Epithelial cell of proximal tubule (primary cell): Measurements from ENCODE around the gene RAB8A. TPM values are rescaled to one million over a fixed set of nuclear protein-coding genes. Genes with fewer than 3 reads are reported as not detected.

Experiments
- DNase-seq: peaks from one replicate; pipeline ENCODE4 v3.0.0-alpha.2; 2011; ENCODE audit warnings: low read depth
- H3K4me3 ChIP-seq: 2 replicates; pipeline ENCODE4 v1.5.1; 2011; ENCODE audit warnings: low read depth, mild to moderate bottlenecking, low read length
- CTCF ChIP-seq: conservative IDR thresholded peaks from 2 replicates; pipeline ENCODE4 v1.5.1; 2012; ENCODE audit warnings: low read depth, mild to moderate bottlenecking, low read length
- total RNA-seq: library from RNA; depleted of rRNA; stranded (reverse); fragments of >200 nt; gene quantifications from 2 replicates; pipeline ENCODE4 v1.2.3, GENCODE V29; 2015

The RAB8A gene
- 62.4 and 103 TPM in 2 replicates for total RNA-seq

DNA sequence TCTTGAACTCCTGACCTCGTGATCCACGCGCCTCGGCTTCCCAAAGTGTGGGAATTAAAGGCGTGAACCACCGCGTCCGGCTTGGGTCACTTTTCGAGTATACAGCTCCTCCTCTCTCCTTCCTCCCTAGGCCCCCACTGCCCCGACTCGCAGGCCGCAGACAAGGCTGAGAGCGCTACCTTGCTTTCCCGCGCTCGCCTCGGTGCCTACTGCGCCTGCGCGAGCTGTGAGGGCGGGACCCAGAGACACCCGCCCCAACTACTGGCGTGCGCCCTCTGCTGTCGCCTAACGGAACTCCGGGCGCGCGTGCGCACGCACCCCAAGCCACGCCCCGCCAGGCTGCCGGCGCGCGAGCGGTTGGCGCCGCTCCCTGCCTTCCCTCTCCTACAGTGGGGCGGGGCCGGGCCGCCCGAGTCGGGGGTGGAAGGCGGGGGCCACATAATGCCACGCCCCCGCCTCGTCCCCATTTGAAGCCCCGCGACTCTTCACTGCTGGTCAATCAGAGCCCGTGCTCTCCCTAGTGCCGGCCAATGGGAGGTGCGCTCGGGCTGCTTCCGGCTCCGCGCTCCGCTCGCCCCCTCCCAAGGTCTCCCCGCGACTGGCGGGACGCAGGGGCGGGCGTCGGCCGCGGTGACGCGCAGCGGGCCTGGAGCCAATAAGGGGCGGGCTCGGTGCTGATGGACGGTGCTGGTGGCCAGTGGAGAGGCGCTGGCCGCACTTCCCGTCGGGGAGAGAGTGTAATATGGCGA, at the start of gene RAB8A:
Gene RAB8A (plus strand): TSS at position 730 of the 749 bp plus-strand sequence. CDS start 13 bp downstream, at position 743.
- peak; percentile 72 for TF ChIP-seq CTCF
- peak; percentile 71 for DNase-seq
- H3K4me3 ChIP-seq, result peak within 1 kb of the TSS; percentile 100

DNA sequence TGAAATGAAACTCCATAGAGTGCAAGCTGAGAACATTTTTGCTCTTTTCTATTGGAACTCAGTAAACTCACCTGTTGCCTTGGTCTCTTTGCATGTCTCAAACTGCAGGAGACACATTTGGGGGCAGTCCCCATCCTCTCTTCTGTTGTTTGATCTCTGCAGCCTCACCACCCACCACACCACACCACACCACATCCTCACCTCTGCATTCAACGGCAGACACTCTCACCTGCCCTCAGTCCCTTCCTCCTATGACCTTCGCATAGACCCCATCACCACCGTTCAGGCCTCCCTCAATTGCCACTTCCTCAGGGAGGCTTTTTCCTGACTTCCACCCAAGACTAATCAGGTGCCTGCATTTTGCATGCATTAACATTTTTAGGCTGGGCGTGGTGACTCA, 49.7 kb upstream of the RAB8A start:
- H3K4me3 ChIP-seq, result no peak overlapping the region

DNA sequence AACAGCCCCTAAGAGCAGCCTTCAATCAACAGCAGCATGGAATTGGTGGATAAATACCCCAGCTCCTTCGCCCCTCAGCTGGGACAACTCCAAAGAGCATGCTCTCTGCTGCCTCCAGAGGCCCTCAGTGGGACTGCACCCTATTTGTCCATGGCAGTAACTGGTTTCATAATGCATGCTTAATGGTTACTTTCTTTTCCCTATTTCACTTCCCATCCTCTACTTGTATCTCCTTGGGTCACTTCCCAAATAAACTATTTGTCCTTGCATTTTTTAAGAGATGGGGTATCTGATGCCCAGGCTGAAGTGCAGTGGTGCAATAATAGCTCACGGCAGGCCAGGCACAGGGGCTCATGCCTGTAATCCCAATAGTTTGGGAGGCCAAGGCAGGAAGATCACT, 48.9 kb upstream of the RAB8A start:
- no peak for DNase-seq
- peak; percentile 94 for TF ChIP-seq CTCF
- no peak overlapping the region for H3K4me3 ChIP-seq

More for the DNA sequence above, 49.7 kb upstream of the RAB8A start:
- TF ChIP-seq CTCF, result no peak
- no peak for DNase-seq

DNA sequence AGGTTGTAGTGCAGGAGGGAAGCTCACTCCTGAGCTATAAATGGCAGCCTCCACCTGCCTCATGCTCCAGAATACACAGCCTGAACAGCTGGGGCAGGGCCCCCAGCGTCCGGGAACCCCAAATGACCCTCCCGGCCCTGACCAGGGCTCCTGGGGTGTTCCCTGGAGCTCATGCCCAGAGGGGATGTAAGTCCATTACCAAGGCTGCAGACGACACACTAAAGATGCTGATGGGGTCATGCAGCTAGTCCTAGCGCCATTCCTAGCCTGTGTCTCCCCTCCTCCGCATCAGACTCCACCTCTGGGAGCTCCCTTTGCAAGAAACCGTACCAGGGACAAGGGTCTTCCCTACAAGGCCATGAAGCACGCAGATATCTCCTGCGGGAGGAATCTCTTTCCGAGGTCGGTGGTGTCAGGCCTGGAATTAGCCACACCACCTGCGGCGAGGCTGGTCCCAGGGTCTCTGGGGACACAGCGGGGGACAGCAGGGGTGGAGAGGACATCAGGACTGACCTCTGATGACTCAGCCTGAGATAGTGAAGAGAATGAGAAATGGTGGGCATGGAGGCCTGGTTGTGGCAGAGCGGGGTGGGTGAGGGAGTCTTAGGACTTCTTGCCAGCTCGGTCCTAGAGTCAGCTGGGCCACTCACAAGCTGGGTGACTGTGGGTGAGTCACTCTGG, 47.3 kb upstream of the RAB8A start:
- no peak for TF ChIP-seq CTCF
- no peak overlapping the region for H3K4me3 ChIP-seq
- DNase-seq, result no peak

GRCh38 chr19:16066611-16067104, 45.0 kb upstream of the RAB8A start:
- H3K4me3 ChIP-seq, result no peak overlapping the region
- peak; percentile 44 for TF ChIP-seq CTCF
- no peak for DNase-seq

GRCh38 chr19:16067205-16067938, 44.3 kb upstream of the RAB8A start:
- H3K4me3 ChIP-seq, result no peak overlapping the region
- no peak for TF ChIP-seq CTCF
- DNase-seq, result no peak
